HG03060 (cell line): ENCODE measurements around the gene GPATCH8.
"Not testable (repeated sequence)": the region's sequence is repeated elsewhere in the genome, so short reads cannot be mapped to it uniquely, and the experiment has no call there.

ENCODE experiments used
- ATAC-seq: cut with Tn5 transposase; IDR thresholded peaks from one replicate; pipeline ENCODE4 v1.9.1; 2021; ENCODE audit warnings: low read depth, moderate number of reproducible peaks; ENCODE audit not compliant: unreplicated experiment

GPATCH8 gene

DNA sequence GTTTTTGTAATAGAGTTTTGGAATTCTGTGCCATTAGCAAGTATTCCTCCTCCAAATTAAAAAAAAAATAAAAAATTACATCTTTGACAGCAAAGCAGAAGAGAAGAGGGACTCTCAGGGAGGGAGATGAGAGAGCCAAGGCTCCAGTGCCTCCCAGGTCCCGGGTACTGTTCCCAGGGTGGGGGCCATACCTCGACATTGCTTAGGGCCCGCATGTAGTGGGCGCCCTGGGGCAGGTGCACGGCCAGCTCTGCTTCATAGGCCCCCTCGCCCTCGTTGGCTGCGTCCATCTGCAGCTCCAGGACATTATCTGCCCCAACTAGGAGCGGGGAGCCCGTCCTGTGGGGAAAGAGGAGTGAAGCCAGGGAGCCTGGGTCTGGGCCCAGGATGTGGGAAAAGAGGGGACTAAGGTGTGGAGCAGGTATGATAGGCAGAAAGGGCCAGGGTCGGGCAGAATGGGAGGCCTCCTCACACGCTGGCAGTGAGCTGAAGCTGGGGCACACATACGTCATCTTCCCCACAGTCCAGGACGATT is 125.0 kb downstream of the GPATCH8 start:
- ATAC-seq: no peak

DNA sequence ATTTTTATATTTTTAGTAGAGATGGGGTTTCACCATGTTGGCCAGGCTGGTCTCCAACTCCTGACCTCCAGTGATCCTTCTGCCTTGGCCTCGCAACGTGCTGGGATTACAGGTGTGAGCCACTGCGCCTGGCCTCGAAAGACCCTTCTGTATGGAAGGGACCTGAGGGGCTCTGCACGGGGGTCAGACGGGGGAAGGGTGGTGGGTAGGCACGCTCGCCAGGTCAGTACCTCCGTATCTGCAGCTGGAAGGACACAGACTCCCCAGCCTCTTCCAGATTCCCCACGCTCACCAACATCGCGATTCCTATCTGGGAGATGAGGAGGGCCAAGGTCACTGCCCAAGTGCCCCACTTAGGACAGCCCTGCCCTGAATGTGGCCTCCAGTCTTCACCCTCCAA is 126.4 kb downstream of the GPATCH8 start:
- ATAC-seq: no peak

DNA sequence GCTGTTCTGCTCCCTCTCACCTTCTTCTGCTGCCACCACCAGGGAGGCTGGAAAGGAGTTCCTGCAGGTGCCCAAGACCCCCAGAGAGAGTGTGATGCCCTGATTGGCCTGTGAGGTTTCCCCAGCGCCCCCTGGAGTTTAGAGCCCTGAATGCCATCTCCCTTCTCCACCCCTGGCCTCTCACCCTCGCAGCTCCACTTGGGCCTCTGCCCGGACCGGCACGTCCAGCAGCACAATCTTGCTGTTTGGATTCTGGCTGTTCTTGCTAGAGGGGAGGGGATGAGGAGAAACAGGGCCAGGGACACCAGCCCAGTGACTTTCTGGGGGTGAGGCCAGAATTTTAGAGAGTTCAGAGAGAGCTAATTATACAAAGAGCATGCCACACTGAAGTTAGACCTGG is 127.1 kb downstream of the GPATCH8 start:
- ATAC-seq: no peak

- ATAC-seq: no peak
Observed at GRCh38 chr17:44375196-44376017, 127.8 kb downstream of the GPATCH8 start.

DNA sequence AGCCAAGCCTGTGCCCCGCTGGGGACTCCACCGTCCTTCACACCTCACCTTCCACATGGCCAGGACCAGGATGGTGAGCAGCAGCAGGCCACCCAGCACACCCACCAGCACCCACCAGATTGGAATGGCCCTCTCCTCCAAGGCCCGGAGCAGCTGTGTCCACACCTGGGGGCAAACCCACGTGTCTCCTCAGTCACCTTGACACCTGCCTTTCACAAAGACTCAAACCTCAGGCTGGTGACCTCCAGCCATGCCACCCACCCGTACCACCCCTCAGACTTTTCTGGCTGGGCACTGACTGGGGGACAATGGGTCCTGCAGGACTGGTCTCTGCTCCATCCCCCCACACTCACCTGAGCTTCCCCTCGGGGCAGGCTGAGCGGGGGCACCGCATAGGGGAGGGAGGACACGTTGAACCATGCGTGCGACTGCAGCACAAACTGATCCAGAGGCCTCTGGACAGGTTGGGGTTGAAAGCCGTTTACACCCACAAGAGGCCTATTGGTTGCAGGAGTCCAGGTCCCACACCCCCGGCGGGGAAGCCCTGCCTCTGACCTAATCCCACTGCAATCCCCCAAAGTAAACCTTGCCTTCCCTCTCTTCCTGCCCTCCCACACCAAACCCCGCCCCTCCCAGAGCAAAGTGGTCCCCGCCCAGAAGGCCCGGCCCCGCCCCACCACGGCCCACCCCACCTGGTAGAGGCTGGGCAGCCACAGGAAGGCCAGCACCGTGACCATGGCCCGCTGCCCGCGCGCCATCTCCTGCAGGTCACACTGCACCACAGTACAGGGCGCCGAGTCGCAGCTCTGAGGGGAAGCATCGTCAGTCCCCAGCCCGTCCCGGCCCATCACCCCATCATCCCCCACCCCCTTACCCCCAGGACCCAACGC is 128.7 kb downstream of the GPATCH8 start:
- ATAC-seq: no peak

DNA sequence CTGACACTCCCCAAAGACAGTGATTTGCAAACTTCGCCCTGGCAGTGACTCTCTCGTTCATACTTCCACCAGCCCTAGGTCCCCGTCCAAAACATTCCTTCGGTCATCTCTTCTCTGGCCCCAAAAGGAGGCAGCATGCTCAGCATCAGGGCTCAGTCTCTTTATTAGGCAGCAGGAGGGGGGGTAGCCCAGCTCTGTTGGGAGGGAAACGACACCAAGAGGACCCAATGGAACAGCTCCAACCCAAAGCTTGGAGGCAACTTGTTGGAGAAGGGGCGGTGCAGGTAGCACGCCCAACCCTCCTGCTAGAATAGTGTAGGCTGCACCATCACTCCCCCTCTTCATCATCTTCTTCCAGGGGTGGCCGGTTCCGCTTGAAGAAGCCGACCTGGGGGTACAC is 131.2 kb downstream of the GPATCH8 start:
- ATAC-seq: no peak

GRCh38 chr17:44369414-44370023 is 133.7 kb downstream of the GPATCH8 start:
- not testable (repeated sequence) for ATAC-seq

- ATAC-seq: not testable (repeated sequence)
Observed at GRCh38 chr17:44368391-44369243, 134.6 kb downstream of the GPATCH8 start.

- ATAC-seq: no peak
Observed at GRCh38 chr17:44367231-44367979, 135.8 kb downstream of the GPATCH8 start.

DNA sequence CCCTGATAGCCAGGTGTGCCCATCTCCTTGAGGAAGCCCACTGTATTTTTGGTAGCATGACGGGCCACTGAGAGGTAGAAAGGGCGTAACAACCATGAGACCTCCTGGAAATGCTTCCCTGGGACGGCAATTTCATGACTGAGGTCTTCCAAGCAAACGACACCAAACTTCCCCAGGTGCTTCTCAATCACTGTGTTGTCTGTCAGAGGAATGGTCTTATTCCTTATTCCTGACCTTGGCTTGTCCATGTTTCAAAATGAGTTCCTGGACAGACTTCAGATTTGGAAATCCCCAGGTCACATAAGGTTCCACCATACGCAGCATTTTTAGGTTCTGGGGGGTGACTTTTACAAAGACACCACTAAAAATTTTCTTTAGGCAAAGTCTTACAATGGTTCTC is 138.2 kb downstream of the GPATCH8 start:
- not testable (repeated sequence) for ATAC-seq

DNA sequence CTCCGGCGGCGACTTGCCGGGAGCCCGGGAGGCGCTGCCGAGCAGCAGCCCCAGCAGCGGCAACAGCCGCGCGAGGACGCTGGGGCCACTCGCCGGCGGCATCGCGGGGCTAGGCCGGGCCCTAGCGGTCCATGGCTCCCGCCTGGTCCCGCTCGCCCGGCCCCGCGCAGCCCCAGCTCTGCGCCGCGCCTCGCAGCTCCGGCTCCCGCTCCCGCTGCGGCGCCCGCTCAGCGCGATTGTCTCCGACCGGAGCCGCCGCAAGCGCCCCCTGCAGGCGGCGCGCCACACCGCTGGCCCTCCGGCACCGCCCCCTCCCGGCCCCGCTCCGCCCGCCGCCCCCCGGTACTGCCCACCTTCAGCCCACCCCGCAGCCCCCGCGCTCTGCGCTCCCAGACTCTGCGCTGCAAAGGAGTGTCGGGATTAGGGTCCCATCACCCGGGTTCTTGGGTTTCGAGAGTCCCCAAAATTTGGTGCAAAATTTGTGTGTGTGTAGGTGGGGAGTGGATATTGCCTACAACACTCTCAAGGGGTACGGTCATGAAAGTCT is 139.5 kb downstream of the GPATCH8 start, which contains the start of gene FAM171A2:
Gene FAM171A2, minus strand, starts transcription at position 241 of the 547 bp plus-strand sequence. Its CDS starts 139 bp downstream, at position 102.
- ATAC-seq: no peak

DNA sequence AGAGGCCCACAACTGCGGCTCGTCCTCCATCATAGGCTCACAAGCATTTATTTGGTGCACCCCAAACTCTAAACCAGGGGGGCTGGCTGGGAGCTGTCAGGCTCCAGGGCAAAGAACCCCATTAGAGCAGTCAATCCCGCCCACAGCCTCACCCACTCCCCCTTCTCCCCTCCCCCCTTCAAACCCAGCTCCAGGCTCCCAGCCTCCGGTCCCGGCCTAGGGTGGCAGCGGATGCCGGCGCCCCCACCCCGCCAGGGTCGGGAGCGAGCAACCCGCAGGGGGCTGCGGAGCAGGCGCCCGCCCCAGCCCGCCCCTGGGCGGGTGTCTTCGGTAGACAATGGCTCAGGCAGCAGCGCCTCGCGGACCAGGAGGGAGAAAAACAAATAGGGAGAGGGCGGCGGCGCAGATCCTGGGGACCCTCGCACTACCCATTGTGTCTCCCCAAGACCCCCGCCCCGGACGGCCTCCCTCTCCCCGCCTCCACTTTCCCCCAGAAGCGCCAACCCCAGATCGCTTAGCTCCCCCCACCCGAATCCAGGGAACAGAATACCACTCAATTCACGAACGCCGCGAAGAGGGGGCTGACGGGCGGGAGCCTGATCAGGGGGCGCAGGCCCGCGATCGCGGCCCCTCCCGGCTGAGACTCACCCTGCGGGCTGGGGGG is 140.1 kb downstream of the GPATCH8 start:
- ATAC-seq: no peak

- no peak for ATAC-seq
Observed at GRCh38 chr17:44362459-44362948, 140.7 kb downstream of the GPATCH8 start.

DNA sequence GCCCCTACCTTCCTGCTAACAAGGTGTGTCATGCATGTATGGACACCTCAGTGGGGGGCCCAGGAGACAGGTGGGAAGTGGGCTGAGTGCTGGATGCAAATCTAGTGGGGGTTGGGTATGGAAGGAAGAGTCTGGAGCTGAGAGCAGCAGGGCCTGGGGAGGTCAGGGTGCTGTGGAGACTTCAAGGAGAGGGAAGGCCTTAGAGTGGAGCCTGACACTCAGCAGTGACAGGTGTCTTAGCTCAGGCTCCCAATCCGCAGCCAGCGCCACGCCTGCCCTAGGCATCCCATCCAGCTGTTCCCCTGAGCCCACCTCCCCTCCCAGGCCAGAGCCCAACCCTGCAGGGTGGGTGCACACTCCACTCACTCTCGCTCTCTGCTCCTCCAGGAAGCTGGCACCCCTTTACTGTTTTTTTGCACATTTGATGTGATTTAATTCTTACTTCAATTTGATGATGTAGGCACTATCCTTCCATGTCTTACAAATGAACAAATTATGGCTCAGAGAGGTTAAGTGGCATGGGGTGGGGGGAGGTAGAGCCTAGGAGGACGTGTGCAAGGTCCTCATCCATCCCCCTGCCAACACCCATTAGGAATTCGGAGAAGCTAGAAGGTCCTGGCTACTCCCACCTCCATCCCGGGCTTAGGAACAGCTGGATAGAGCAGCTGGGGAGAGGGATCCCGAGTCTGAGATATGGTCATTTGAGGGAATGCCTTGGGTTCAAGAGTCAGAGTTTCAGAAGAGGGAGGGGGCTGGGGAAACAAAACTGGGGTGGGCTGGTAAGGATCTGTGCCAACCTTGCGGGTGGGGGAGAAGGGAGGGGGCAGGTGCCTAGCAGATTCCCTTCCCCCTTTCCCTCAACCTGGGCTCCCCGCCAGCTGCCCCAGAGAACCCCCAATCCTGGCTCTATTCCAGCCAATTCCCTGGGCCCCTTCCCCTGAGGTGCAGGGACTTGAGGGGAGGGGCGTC is 141.6 kb downstream of the GPATCH8 start:
- no peak for ATAC-seq

DNA sequence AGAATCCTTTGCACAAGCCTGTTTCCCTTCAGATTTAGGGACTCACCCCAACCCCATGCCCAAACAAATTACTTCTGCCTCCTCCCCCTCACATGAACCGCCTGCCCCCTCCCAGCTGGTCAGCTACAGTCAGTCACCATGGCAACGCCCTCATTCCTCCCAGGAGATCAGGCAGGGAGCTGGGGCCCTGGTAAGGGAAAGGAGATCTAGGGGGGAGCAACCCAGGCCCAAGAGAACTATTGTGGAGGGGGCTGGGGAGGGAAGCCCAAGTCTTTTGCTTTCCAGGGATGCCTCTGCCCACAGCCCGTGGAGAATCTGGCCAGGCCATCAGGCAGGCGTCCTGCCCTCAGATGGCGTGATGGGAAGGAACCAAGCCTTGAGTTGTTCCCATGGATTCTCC is 142.4 kb downstream of the GPATCH8 start:
- ATAC-seq: no peak

DNA sequence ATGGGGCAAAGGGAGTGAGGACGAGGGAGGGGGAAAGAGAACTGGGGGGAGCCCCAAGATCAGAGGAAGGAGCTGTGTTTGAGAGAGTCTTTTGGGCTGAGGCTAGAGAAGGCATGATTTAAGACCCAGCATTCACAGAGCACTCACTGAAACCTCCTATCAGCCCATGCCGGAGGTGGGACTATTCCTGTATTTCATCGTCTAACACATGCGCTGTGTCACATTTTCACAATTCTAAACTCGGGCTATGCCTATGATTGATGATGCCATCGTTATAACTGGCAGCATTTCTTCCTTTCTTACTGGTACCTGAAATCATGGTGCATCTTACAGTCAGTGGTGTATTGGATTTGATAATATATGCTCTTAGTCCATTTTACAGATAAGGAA is 143.1 kb downstream of the GPATCH8 start:
- no peak for ATAC-seq
